GM18505 (cell line): ENCODE measurements around the gene SCTR.

ENCODE experiments used
- ATAC-seq: cut with Tn5 transposase; IDR thresholded peaks from one replicate; pipeline ENCODE4 v1.9.1; 2021; ENCODE audit not compliant: unreplicated experiment
- POLR2A ChIP-seq: IDR thresholded peaks from 4 replicates; pipeline ENCODE4 v1.6.1; 2011; ENCODE audit warnings: borderline replicate concordance; ENCODE audit not compliant: insufficient read depth, insufficient read length; ENCODE audit errors: extremely low read depth

The SCTR gene

DNA sequence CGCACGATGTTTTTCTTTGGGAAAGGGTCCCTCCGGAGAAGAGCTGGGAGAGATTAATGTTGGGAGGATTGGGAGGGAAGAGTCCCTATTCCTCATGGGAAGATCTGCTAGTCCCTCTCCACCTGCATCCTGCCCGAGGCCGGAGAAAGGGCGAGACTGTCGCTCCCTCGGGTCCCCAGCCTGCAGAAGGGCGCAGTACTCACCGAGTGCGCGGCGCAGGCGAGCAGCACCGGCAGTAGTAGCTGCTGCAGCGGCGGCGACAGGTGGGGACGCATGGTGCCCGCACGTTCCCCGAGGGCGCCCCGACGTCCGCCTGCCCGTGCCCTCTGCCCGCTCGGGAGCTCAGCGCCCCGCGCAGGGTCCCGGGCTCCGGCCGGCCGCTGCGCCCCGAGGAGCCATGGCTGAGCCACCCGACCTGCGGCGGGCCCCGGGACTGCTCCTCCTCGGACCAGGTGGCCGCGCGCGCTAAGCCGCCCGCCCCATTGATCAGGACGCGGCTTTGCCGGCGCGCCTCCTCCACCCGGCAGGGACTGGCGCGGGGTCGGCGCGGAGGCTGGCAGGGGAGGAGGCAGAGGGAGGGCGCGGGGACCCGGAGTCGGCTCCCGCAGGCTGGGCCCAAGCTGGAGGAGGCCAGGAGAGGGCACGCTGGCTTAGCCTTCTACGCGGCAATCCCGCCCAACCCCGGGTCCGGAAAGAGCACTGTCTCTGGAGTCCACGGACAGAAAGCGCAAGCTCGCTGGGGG lies at the start of gene SCTR:
SCTR (minus strand) TSS at position 532 of the 743 bp plus-strand sequence; CDS start at position 275, 257 bp downstream.
- no peak for ATAC-seq
- TF ChIP-seq POLR2A: no peak

DNA sequence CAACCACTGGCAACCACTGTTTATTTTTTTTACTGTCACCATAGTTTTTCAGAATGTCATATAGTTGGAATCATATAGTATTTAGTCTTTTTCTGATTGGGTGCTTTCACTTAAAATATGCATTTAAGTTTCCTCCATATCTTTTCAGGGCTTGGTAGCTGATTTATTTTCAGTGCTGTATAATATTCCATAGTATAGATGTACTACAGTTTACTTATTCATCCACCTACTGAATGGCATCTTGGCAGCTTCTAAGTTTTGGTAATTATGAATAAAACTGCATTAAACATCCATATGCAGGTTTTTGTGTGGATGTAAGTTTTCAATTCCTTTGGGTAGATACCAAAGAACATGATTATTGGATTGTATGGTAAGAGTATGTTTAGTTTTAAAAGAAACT lies 43.0 kb upstream of the SCTR start:
- no peak for TF ChIP-seq POLR2A
- no peak for ATAC-seq

DNA sequence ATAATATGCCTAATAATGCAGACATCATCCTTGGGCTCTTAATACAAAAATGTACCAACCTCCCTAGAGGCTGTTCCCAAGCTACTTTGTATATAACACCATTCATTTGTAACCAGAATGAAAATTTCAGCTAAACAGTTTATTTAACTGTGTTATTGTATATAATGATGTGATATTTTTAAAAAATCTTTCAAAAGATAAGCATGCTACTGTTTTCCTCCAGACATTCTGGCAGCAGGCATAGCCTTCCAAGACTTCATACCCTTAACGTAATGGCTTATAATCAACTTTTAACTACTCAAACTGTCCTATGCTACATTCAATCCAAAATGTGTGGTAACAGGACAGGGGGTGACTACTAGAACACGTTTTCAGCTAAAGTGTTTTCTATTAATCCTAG lies 41.2 kb upstream of the SCTR start:
- no peak for TF ChIP-seq POLR2A
- ATAC-seq: no peak

DNA sequence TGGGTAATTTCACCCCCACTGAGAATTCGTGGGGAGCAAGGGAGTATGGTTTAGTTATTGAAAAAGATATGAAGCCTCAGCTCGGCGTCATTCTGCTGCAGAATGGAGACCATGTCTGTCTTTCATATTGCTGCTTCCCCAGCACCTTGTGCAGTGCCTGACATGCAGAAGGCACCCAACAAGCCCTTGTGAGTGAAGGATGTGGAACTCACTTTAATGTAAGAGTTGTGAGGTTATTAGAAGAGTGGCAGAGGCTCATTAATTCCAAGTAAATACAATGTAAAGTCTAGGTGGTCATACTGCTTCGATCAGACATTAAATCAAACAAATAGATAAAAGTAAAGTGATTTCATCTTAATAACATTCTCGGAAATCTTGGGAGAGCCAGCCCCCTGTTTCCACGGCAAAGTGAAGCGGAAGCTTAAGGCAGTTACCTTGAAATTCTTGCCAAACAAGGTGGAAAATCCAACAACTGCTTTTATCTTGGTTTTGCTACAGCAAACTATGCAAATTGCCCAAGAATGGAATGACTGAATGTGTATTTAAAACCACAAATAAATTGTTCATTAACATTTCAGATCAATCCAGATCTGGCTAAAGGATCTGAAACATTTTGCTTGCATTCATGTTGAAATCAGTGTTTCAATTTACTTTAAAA lies 29.5 kb upstream of the SCTR start:
- no peak for ATAC-seq
- no peak for TF ChIP-seq POLR2A

DNA sequence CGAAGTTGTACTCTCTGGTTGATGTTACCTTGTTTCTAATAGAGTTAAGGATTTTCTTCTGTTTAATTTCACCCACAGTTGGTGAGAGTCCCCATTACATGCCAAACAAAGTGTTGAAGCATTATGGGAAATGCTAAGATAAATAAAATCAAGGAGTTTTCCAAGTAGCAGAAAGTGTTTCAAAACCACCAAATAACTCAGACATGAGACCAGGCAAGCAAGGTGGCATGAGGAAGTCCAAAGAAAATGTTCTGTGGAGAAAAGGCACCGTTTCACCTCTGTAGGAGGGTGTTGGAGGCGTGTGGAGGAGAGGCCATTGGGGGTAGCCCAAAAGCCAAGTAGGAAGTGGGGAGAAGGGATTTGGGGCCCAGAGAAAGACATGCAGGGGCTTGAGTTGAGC lies 28.6 kb upstream of the SCTR start:
- no peak for ATAC-seq
- TF ChIP-seq POLR2A: no peak

DNA sequence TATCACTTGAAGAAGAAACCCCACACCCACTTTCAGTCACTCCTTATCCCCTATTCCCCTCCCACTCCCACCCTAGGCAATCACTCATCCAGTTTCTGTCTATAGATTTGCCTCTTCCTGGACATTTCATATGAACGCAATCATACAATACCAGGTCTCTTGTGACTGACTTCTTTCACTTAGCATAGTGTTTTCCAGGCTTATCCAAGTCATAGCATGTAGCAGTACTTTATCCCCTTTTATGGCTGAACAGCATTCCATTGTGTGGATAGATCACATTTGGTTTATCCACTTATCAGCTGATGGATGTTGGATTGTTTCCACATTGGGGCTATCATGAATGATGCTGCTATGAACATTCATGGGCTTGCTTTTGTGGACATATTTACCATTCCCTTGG lies 26.6 kb upstream of the SCTR start:
- ATAC-seq: no peak
- no peak for TF ChIP-seq POLR2A

DNA sequence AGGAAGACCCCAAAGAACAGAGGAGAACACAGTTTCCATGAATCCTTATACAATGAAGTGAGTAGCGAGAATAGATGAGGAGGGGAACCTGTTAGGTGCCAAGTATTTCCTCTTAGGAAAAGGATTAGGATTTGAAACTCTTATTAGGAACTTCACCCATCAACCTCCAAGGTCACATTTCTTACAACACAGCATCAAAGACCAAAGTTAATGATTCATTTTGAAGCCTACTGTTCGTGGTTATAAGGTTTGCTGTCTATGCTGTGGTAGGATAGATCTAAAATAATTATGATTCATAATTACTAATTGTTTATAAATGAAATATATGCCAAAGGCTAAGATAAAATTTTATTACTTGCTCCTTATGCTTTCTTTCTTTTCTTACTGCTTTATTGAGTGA lies 26.1 kb upstream of the SCTR start:
- ATAC-seq: no peak
- TF ChIP-seq POLR2A: no peak

DNA sequence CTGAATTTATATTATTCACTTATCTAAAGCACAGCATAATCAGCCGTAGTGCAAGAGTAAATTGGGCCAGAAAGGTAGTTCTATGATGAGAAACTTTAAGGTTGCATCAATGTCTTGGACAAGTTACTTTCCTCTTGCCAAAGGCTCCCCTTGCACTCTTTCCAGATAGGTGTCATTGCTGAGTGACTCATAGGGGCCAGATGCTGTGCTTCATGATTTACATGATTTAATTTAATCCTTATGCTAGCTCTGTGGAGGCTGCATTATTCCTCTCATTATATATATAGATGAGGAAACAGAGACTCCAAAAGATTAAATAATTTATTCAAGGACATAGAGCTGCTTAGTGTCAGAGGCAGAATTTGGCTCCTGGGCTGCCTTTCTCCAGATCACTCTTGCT lies 25.0 kb upstream of the SCTR start:
- no peak for TF ChIP-seq POLR2A
- no peak for ATAC-seq

DNA sequence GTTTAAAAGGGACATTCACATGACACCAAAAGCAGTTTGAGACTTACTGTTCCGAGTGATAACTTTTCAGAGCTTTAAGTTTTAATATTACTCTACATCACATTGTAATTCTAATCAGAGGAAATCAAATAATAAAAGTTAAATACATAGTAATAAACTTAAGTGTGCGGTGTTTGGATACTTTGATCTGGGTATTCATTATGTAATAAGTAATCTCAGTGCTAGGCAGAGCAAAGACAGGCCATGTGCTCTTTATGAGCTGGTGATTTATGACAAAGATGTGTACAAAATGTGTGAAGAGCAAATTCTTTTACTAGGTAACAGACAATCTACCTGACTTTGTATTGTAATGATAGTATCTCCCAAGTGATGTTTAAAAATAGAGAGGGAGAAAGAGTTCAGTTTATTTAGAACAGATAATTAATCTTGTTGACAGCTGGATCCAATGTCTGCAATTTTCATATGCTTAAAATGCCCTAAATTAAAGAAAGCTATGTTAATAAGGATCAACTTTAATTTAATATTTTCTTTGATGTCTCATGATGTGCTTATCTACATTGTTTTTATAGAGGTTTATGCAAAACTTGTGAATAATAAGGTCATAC lies 24.3 kb upstream of the SCTR start:
- no peak for ATAC-seq
- TF ChIP-seq POLR2A: no peak

DNA sequence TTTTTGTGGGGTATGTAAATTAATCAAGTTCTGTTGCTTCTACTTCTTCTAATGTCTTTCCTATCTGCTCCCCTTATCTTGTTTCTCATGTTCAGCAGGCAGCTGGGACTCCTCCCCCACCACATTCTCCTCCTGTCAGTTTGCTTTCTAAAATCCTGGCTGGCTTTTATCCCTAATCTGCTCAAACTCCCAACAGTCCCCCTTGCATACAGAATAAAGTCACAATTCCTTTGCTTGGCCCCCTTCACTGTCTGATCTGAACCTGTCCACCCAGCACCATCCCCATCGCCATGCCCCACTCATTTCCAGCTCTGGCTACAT lies 22.1 kb upstream of the SCTR start:
- ATAC-seq: no peak
- TF ChIP-seq POLR2A: no peak

DNA sequence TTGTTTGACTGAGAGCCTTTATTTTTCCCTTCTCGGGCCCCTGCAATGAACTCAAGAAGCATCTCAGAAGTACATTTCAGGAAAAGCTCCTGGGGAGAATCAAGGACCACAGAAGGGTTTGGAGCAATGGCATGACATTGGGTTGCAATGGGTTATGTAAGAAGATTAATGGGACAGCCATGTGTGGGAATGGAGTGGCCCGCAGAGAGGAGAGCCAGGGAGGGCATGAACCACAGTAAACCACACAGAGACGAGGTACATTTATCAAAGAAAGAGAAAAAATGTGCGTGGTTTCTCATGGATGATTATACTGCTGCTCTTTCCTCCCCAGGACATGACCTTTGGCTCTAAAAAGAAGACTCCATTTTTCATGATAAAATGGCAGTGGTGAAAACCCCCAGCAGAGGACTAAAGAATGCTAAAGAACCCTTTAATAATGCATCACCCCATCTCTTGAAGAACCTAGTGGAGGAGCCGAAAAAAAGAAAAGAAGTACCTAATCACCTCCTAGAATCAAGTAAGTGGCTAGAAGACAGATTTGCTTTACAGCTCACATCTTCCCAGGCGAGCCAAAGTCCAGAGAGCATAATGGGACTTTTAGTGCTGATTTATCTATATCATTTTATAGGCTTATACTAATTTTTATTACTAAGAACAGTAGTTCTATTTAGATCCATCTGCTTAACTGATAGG lies 21.6 kb upstream of the SCTR start:
- ATAC-seq: no peak
- TF ChIP-seq POLR2A: no peak

DNA sequence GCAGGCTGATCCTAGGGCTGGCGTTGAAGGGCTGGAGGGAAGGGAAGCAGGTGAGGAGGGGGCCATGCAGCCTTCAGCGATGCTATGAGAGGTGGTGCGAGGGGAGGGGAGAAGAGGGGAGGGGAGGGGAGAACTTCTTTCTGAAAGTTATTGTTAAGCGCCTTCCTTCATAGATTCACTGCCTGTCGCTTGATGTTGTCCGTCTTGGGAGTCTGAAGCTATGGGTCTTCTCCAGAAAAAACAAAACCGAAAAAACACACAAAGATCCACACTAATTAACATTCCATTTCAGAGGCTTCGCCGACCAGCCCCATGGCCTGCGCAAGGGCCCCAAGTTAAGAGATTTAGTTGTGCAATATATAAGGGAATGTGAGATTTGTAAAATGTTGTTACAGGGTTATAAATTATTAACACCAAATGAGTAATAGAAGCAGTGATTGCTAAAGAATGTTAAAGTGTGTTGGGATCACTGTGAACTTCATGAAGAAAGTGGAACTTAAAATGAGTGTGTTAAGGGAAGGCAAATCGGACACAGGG lies 20.7 kb upstream of the SCTR start:
- ATAC-seq: no peak
- TF ChIP-seq POLR2A: no peak
